GM12873 (cell line): ENCODE data around the gene DIRAS2.

Experiments used
- TF ChIP-seq, protein P1 (sequence below): IDR thresholded peaks from 2 replicates; pipeline ENCODE4 v1.5.1; 2012; ENCODE audit warnings: low read depth, mild to moderate bottlenecking, moderate library complexity, low read length, control low read depth; ENCODE audit not compliant: insufficient read depth; ENCODE audit errors: missing control alignments

Gene DIRAS2

DNA sequence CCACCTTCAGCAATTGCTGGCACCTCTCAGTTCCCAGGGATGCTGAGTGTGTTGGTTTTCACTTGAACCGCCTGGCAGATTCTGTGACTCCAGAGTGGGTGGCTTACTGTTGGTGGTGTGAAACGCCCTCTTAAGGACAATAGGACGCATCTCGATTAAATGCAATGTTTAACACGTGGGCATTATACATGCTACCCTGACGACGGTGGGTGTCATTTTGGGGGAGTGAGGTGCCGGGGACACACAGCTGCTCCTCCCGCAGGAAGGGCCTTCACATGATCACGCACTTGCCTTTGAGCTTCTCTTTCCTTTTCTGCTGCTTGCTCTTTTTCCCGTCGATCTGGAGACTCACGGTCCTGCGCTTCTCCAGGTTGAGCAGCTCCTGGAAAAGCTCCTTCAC, 29.7 kb downstream of the DIRAS2 start:
- TF ChIP-seq, protein P1, sequence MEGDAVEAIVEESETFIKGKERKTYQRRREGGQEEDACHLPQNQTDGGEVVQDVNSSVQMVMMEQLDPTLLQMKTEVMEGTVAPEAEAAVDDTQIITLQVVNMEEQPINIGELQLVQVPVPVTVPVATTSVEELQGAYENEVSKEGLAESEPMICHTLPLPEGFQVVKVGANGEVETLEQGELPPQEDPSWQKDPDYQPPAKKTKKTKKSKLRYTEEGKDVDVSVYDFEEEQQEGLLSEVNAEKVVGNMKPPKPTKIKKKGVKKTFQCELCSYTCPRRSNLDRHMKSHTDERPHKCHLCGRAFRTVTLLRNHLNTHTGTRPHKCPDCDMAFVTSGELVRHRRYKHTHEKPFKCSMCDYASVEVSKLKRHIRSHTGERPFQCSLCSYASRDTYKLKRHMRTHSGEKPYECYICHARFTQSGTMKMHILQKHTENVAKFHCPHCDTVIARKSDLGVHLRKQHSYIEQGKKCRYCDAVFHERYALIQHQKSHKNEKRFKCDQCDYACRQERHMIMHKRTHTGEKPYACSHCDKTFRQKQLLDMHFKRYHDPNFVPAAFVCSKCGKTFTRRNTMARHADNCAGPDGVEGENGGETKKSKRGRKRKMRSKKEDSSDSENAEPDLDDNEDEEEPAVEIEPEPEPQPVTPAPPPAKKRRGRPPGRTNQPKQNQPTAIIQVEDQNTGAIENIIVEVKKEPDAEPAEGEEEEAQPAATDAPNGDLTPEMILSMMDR, result no peak

DNA sequence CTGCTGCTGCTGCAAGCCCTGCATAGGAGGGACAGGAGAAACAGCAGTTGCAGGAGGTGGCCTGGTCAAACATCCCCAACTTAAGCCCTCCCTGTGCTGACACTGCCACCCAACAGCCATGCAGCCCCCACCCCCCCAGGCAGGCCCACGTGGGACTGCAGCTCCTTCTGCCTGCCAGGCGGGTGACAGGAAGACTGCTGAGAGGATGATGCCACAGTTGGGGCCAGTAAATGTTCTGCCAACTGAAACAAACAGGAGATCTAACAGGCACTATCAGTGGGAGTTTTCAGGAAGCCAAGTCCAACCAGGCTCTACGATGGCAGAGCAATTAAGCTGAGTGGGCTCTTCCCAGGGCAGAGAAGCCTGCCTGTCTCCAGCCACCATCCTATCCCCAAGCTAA, 31.1 kb downstream of the DIRAS2 start:
- TF ChIP-seq, protein P1, result no peak

DNA sequence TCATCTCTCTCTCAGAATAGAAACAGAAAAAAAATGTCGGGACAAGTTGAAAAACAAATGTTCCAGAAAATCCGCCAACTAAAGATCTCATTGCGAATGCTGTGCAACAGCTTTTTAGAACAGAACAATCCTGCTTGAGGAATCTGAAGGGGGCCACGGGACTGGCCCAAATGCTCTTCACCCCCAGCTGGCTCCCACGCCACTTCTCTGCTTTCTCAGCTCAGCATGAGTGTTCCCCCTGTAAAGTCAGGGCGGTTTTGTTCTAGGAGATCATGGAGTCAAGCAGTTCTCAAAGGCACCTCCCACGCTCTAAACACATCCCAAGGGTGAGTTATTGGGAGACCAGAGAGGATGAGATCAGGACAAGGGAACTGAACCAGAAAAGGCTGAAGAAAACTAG, 31.5 kb downstream of the DIRAS2 start:
- TF ChIP-seq, protein P1, result no peak

DNA sequence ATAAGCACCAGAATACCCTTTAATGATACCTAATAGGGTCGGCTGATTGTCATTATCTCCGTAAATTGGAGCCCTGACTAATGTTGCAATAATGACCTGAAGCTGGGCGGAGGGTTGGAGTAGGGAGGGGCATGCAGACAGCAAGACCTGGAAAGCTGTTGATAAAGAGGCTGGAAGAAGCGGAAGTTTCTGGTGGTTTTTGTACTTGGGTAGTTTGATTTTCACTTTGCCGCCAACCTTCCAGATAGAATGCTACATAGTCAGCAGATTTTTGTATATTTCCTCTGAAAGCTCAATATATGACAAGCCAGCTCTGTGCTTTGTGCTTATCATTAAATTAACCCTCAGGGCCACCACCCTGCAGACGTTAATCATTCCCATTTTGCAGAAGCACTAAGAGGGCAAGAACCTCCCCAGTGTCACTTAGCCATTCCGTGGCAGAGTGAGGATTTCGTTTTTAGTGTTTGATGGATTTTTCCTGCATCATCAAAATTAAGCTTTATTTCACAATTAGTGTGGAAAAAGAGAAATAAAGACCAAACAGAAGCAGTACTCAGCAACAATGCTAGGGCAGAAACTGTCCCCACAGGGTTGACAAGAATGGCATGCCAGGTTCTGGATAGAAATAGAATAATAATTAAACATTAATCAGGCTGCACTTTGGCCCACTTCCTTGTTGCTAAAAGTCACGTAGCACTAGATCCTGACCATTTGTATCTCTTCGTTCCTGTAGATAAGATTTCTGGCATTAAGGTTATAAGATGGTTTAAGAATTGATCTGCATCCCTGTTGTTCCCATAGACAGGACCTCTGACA, 34.7 kb downstream of the DIRAS2 start:
- TF ChIP-seq, protein P1, result no peak

DNA sequence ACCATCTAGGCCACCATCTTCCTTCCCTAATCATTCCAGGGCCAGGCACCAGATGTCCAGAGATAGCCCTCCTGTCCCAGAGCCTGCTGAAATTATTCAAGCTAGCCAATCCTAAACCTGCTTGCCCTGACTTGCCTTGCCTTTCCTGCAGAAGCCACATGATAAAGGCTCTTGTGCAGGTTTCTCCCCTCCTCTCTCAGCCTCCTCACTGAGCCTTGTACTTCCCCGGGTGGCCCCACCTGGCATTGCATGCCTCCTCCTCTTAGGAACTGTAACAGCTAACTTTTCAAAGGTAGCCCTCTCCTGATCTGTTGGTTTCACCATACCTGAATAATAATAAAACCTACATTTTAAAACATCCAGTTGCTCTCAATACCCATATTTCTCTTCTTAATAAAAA, 42.6 kb downstream of the DIRAS2 start:
- TF ChIP-seq, protein P1, result no peak

DNA sequence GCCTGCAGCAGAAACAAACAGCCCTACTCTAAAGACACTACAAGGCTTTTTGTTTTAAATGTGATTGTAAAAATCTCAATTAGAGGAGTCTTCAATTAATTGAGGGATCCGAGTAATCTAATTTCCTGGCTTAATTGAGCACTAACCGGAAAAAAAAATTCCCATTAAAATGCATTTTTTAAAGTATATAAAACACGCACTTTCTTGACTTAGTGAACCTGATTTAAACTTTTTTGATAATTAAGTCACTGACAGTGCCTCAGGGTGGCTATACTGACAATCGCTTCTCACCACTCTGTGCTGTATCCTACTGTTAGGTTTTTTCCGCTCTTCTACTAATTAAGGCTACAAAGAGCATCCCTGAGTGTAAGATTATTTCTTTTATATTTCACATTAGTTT, 44.4 kb downstream of the DIRAS2 start:
- TF ChIP-seq, protein P1, result no peak

DNA sequence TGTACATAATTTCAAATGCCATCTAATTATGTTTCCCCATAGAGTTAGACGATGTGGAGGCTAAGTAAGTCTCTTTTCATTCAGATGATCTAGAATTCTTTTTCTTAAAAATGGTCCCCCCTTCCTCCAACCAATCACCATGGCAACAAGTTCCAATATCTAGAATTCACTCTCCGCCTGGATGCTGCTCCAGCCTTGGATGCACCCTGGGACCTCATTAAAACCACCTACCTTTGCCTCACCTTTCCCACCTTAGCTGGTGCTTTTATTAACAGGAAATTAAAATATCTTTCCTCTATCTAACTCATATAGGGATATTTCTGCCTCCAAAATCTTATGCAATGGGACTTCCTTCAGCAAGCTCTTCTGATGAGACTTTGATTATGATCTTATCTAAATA, 49.0 kb downstream of the DIRAS2 start:
- TF ChIP-seq, protein P1, result no peak
